CD14-positive monocyte (primary cell): ENCODE results near the gene KRT1. TPM values are rescaled to one million over a fixed set of nuclear protein-coding genes. Genes with fewer than 3 reads are reported as not detected.
A peak's percentile ranks its signal among the peaks of the same experiment; 100 is the strongest.

Source experiments
- DNase-seq, 3 donors: peaks; one replicate each; pipeline ENCODE4 v3.0.0-alpha.2; 2011 to 2022
- H2AFZ ChIP-seq: 2 replicates; pipeline ENCODE4 v1.6.0; 2012; ENCODE audit warnings: mild to moderate bottlenecking, low read depth, low read length, inconsistent platforms; ENCODE audit not compliant: insufficient read depth, poor library complexity, severe bottlenecking
- H3K27ac ChIP-seq, 2 donors: 1 replicate in 1 of 2; 2 replicates in 1 of 2; pipeline ENCODE4 v1.5.1; 2012 to 2013; ENCODE audit warnings: low read length in 2 of 2, control low read depth in 1 of 2, inconsistent platforms in 1 of 2, low read depth in 1 of 2, mild to moderate bottlenecking in 1 of 2
- H3K27me3 ChIP-seq, 2 donors: one replicate each; pipeline versions ENCODE4 v1.6.0 to v1.6.1; 2011 to 2013; ENCODE audit warnings: low read length in 2 of 2; ENCODE audit not compliant: control insufficient read depth in 2 of 2, insufficient read depth in 2 of 2
- H3K36me3 ChIP-seq, 2 donors: replicated peaks in 1 of 2; 1 replicate in 1 of 2; 2 replicates in 1 of 2; pipeline versions ENCODE4 v1.5.1 to v1.6.1; 2012 to 2013; ENCODE audit warnings: low read length in 2 of 2, control low read depth in 1 of 2, inconsistent platforms in 1 of 2, mild to moderate bottlenecking in 1 of 2; ENCODE audit not compliant: insufficient read depth in 2 of 2, control insufficient read depth in 1 of 2
- H3K4me1 ChIP-seq, 2 donors: 1 replicate in 1 of 2; 2 replicates in 1 of 2; pipeline versions ENCODE4 v1.5.1 to v1.6.1; 2012 to 2013; ENCODE audit warnings: low read length in 2 of 2, control low read depth in 1 of 2, inconsistent platforms in 1 of 2, mild to moderate bottlenecking in 1 of 2, moderate library complexity in 1 of 2; ENCODE audit not compliant: insufficient read depth in 2 of 2, control insufficient read depth in 1 of 2
- H3K4me2 ChIP-seq: replicated peaks from 2 replicates; pipeline ENCODE3; 2012; ENCODE audit warnings: low read length, moderate library complexity, mild to moderate bottlenecking; ENCODE audit not compliant: poor library complexity, severe bottlenecking; ENCODE audit errors: extremely low read depth
- H3K4me3 ChIP-seq, 3 experiments: fragments of 200-600 bp in 1 of 3; sonication (generic) in 1 of 3; replicated peaks in 1 of 3; 1 replicate in 2 of 3; 2 replicates in 1 of 3; pipeline ENCODE4 v1.5.1; 2011 to 2013; ENCODE audit warnings: low read length in 3 of 3, mild to moderate bottlenecking in 3 of 3, control low read depth in 2 of 3, low read depth in 2 of 3, inconsistent platforms in 1 of 3, moderate library complexity in 1 of 3
- H3K79me2 ChIP-seq: 2 replicates; pipeline ENCODE4 v1.6.0; 2012; ENCODE audit warnings: mild to moderate bottlenecking, control low read depth, inconsistent platforms, low read length, moderate library complexity; ENCODE audit not compliant: insufficient read depth
- H3K9ac ChIP-seq: 2 replicates; pipeline ENCODE4 v1.6.0; 2017; ENCODE audit warnings: low read length, mild to moderate bottlenecking; ENCODE audit not compliant: insufficient read depth, poor library complexity, severe bottlenecking
- H3K9me3 ChIP-seq, 2 donors: replicated peaks in 1 of 2; 1 replicate in 1 of 2; 2 replicates in 1 of 2; pipeline versions ENCODE4 v1.5.1 to v1.6.1; 2012 to 2013; ENCODE audit warnings: low read length in 2 of 2, control low read depth in 1 of 2; ENCODE audit not compliant: control insufficient read depth in 1 of 2, insufficient read depth in 1 of 2
- H4K20me1 ChIP-seq: 2 replicates; pipeline ENCODE4 v1.6.0; 2012; ENCODE audit warnings: mild to moderate bottlenecking, low read length, control low read depth, moderate library complexity; ENCODE audit not compliant: insufficient read depth
- H3K27ac Mint-ChIP-seq, 7 donors: one replicate each; pipeline ENCODE4 v1.8.0; 2020; ENCODE audit warnings: mild to moderate bottlenecking in 7 of 7, mixed read lengths in 7 of 7, moderate library complexity in 6 of 7, inconsistent platforms in 2 of 7
- H3K27me3 Mint-ChIP-seq, 3 donors: one replicate each; pipeline ENCODE4 v1.8.0; 2021 to 2022; ENCODE audit warnings: low read depth in 3 of 3, mild to moderate bottlenecking in 3 of 3, mixed read lengths in 3 of 3, moderate library complexity in 3 of 3, inconsistent platforms in 1 of 3
- H3K36me3 Mint-ChIP-seq, 2 donors: one replicate each; pipeline ENCODE4 v1.8.0; 2020; ENCODE audit warnings: mixed read lengths in 2 of 2, inconsistent platforms in 1 of 2, mild to moderate bottlenecking in 1 of 2
- H3K4me1 Mint-ChIP-seq: one replicate; pipeline ENCODE4 v1.8.0; 2020; ENCODE audit warnings: mild to moderate bottlenecking, mixed read lengths
- H3K4me3 Mint-ChIP-seq, 2 donors: one replicate each; pipeline ENCODE4 v1.8.0; 2020; ENCODE audit warnings: mild to moderate bottlenecking in 2 of 2, mixed read lengths in 2 of 2, moderate library complexity in 1 of 2
- H3K9me3 Mint-ChIP-seq, 7 donors: one replicate each; pipeline ENCODE4 v1.8.0; 2020 to 2022; ENCODE audit warnings: mixed read lengths in 7 of 7, mild to moderate bottlenecking in 6 of 7, moderate library complexity in 6 of 7, inconsistent platforms in 2 of 7
- WGBS: methylation state at CpG from one replicate; pipeline ENCODE4 v1.1.5; 2013; ENCODE audit warnings: missing lambda C conversion rate; ENCODE audit not compliant: insufficient coverage; 5-methylcytosine and 5-hydroxymethylcytosine counted together
- intact Hi-C, 2 donors: fragments of 100-400 bp; cut with micrococcal nuclease; formaldehyde crosslinking; loops; one replicate each; pipeline versions ENCODE4 v1.15.0 to v1.15.1; 2023
- polyA plus RNA-seq, 3 donors: library from polyadenylated mRNA; depleted of rRNA in 1 of 3; unstranded in 2 of 3; stranded (reverse) in 1 of 3; fragments of 300-500 nt in 2 of 3; fragments of >200 nt in 1 of 3; fragmentation: Illumina TruSeq in 2 of 3; gene quantifications; 1 replicate in 2 of 3; 2 replicates in 1 of 3; pipeline ENCODE4 v1.2.3, GENCODE V29; 2012 to 2021
- TF ChIP-seq, protein P1 (sequence below): fragments of 200-600 bp; IDR thresholded peaks from one replicate; pipeline ENCODE4 v1.8.0; 2022; ENCODE audit warnings: antibody characterized with exemption, mild to moderate bottlenecking

KRT1 gene
- polyA plus RNA-seq, 3 donors: not detected

DNA sequence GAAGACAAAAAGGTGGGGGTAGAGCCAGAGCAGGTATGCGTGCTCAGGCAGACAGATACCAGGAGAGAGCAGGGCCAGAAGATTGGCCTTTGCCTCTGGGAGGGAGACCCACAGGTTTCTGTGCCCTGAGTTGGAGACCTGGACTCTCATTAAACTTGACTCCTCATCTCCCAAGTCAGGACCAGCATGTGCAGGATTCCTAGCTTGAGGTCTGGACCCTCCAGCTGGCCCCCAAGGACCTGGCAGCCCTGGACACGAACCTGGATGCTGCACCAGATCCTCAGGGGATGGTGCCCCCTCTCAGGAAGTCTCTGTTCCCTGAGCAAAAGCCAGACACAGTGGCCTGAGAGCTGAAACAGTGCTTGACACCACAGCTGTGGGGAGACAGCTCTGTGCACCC, 51.4 kb downstream of the KRT1 start:
- TF ChIP-seq, protein P1, sequence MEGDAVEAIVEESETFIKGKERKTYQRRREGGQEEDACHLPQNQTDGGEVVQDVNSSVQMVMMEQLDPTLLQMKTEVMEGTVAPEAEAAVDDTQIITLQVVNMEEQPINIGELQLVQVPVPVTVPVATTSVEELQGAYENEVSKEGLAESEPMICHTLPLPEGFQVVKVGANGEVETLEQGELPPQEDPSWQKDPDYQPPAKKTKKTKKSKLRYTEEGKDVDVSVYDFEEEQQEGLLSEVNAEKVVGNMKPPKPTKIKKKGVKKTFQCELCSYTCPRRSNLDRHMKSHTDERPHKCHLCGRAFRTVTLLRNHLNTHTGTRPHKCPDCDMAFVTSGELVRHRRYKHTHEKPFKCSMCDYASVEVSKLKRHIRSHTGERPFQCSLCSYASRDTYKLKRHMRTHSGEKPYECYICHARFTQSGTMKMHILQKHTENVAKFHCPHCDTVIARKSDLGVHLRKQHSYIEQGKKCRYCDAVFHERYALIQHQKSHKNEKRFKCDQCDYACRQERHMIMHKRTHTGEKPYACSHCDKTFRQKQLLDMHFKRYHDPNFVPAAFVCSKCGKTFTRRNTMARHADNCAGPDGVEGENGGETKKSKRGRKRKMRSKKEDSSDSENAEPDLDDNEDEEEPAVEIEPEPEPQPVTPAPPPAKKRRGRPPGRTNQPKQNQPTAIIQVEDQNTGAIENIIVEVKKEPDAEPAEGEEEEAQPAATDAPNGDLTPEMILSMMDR: no peak
- Histone ChIP-seq H3K27ac (no peak overlapping the region), H3K27me3 (no peaks in the 10 kb centered on the region), H3K4me3 (no peak overlapping the region), H4K20me1 (no peaks in the 10 kb centered on the region), H3K4me1 (no peaks in the 10 kb centered on the region), H3K36me3 (no peaks in the 10 kb centered on the region), H3K4me2 (no peak overlapping the region), H2AFZ (peak overlapping the region; percentile 34), H3K79me2 (no peaks in the 10 kb centered on the region), H3K9me3 (no peaks in the 10 kb centered on the region), H3K9ac (no peak overlapping the region)
- intact Hi-C loops: no loop called here
- 95% methylated on average over 2 of the region's 2 CpGs for WGBS
- Mint-ChIP-seq H3K27ac (no peak overlapping the region), H3K4me3 (no peak overlapping the region), H3K9me3 (no peaks in the 10 kb centered on the region), H3K4me1 (peaks cover 8% of the 10 kb centered on the region), H3K27me3 (peaks cover 0 to 10% (median 5%) of the 10 kb centered on the region in 3 donors), H3K36me3 (no peaks in the 10 kb centered on the region)
- DNase-seq: no peak

DNA sequence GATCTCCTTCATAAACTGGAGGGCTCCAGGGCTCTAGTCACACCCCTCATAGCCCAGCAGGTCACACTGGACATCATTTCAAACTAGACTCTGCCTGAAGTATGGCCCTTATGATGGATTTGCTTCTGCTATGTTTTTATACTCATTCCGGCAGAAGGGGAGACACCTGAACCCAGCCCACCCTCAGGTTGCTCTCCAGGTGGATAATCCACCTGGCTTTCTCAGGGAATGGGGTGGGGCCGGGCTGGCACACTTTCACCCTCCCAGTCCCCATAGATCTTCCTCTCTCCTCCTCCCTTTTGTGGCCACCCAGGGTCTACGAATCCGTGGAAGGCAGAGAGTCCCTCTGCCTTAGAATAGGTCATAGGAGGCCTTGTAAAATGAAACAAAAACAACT, 52.1 kb downstream of the KRT1 start:
- Histone ChIP-seq H4K20me1 (no peaks in the 10 kb centered on the region), H3K4me1 (no peaks in the 10 kb centered on the region), H3K4me3 (no peak overlapping the region), H3K27ac (no peak overlapping the region), H2AFZ (no peak overlapping the region), H3K9ac (no peak overlapping the region), H3K27me3 (no peaks in the 10 kb centered on the region), H3K36me3 (no peaks in the 10 kb centered on the region), H3K4me2 (no peak overlapping the region), H3K9me3 (no peaks in the 10 kb centered on the region), H3K79me2 (no peaks in the 10 kb centered on the region)
- no peak for DNase-seq
- WGBS: no CpG with 5 or more reads among the region's 4 CpGs
- Mint-ChIP-seq H3K27me3 (peaks cover 0 to 10% (median 3%) of the 10 kb centered on the region in 3 donors), H3K4me3 (no peak overlapping the region), H3K36me3 (no peaks in the 10 kb centered on the region), H3K9me3 (no peaks in the 10 kb centered on the region), H3K4me1 (peaks cover 5% of the 10 kb centered on the region), H3K27ac (peak overlapping the region in 1 of 7 donors; percentile 16)
- TF ChIP-seq, protein P1: no peak
- intact Hi-C loops: no loop called here
